SK-N-MC (cell line): ENCODE data around the gene OR52I2.

Experiments used
- DNase-seq: peaks from one replicate; pipeline ENCODE4 v3.0.0-alpha.2; 2011; ENCODE audit warnings: low read depth, low spot score
- H3K27ac ChIP-seq: fragments of 200-600 bp; sonication (generic); 2 replicates; pipeline ENCODE4 v1.5.1; 2016; ENCODE audit warnings: mixed run types
- H3K36me3 ChIP-seq: fragments of 200-600 bp; sonication (generic); 2 replicates; pipeline ENCODE4 v1.6.1; 2017; ENCODE audit warnings: antibody characterized with exemption, low read length, mixed read lengths; ENCODE audit not compliant: insufficient read depth
- H3K4me3 ChIP-seq: fragments of 200-600 bp; sonication (generic); 2 replicates; pipeline ENCODE4 v1.5.1; 2016
- H3K9ac ChIP-seq: fragments of 200-600 bp; sonication (generic); 2 replicates; pipeline ENCODE4 v1.8.0; 2017; ENCODE audit warnings: mixed run types, mixed read lengths; ENCODE audit not compliant: insufficient read length
- H3K9me3 ChIP-seq: fragments of 200-600 bp; sonication (generic); 2 replicates; pipeline ENCODE4 v1.6.1; 2017; ENCODE audit warnings: low read depth, mild to moderate bottlenecking, antibody characterized with exemption, low read length, moderate library complexity, mixed read lengths
- EZH2 ChIP-seq: fragments of 200-600 bp; sonication (generic); IDR thresholded peaks from one replicate; pipeline ENCODE4 v1.6.1; 2017; ENCODE audit warnings: antibody characterized with exemption
- FOXP2 ChIP-seq: optimal IDR thresholded peaks from 2 replicates; pipeline ENCODE3; 2011; ENCODE audit warnings: mild to moderate bottlenecking, moderate library complexity; ENCODE audit not compliant: insufficient read depth; ENCODE audit errors: extremely low read length, control extremely low read depth
- POLR2AphosphoS5 ChIP-seq: IDR thresholded peaks from 2 replicates; pipeline ENCODE4 v1.6.1; 2012; ENCODE audit warnings: mild to moderate bottlenecking, low read depth, low read length, borderline replicate concordance

OR52I2 gene

GRCh38 chr11:4581443-4581842, at the start of gene OR52I2:
OR52I2 (plus strand) TSS chr11:4581743.
- no peak within 1 kb of the TSS for H3K4me3 ChIP-seq
- H3K9ac ChIP-seq, result no peak within 1 kb of the TSS
- H3K36me3 ChIP-seq, result no peaks in the 10 kb centered on the region
- no peak within 1 kb of the TSS for H3K27ac ChIP-seq
- no peaks in the 10 kb centered on the region for H3K9me3 ChIP-seq
- DNase-seq, result no peak
- TF ChIP-seq FOXP2 (no peak), EZH2 (no peak), POLR2AphosphoS5 (no peak)

GRCh38 chr11:4539603-4540219, 41.8 kb upstream of the OR52I2 start:
- H3K9ac ChIP-seq, result no peak overlapping the region
- DNase-seq, result no peak
- TF ChIP-seq POLR2AphosphoS5, result no peak
- TF ChIP-seq EZH2, result no peak
- H3K36me3 ChIP-seq, result no peaks in the 10 kb centered on the region
- H3K9me3 ChIP-seq, result no peaks in the 10 kb centered on the region
- H3K27ac ChIP-seq, result no peak overlapping the region
- no peak overlapping the region for H3K4me3 ChIP-seq

DNA sequence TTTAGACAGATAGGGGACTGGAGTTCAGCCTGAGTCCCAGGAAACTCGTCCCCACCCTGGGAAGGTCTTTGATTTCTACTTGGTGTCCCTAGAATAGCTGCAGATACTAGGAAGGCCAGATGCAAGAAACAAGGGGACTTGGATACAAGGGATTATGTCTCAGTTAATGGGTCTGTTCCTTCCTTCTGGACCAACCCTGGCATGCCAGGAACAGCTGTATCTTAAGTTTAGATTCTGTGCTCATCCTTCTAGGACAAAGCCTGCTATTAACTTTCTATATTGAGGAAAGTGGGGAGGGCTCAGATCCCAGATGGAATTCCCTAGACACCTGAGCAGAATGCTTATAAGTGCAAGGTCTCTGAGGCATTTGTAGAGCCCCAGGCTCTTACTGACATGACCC, 40.5 kb upstream of the OR52I2 start:
- Histone ChIP-seq H3K4me3 (no peak overlapping the region), H3K9ac (no peak overlapping the region)
- no peak for DNase-seq

DNA sequence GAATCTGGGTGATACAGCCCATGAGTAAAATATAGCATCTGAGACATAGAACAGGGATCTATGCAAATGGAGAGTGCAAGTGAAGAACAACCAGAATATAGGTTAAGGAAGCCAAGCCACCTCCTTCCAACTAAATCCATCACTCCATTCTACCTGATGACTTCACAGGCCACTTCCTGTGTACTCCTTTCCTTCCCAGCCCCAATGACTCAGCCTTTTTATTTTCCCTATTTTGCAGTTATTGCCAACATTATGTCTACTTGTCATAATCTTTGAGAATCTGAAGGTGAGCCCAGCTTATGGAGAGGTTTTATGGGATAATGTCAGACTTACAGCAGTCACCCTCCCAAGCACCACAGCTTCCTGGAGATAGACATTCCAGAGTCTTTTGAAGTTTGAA, 38.0 kb upstream of the OR52I2 start:
- Histone ChIP-seq H3K9ac (no peak overlapping the region), H3K9me3 (no peaks in the 10 kb centered on the region), H3K36me3 (no peaks in the 10 kb centered on the region), H3K27ac (no peak overlapping the region), H3K4me3 (no peak overlapping the region)
- no peak for DNase-seq
- no peak for TF ChIP-seq POLR2AphosphoS5
- TF ChIP-seq FOXP2, result no peak
- no peak for TF ChIP-seq EZH2

More for the DNA sequence above, 40.5 kb upstream of the OR52I2 start:
- Histone ChIP-seq H3K9me3 (no peaks in the 10 kb centered on the region), H3K36me3 (no peaks in the 10 kb centered on the region), H3K27ac (no peak overlapping the region)
- TF ChIP-seq POLR2AphosphoS5 (no peak), FOXP2 (no peak), EZH2 (no peak)

DNA sequence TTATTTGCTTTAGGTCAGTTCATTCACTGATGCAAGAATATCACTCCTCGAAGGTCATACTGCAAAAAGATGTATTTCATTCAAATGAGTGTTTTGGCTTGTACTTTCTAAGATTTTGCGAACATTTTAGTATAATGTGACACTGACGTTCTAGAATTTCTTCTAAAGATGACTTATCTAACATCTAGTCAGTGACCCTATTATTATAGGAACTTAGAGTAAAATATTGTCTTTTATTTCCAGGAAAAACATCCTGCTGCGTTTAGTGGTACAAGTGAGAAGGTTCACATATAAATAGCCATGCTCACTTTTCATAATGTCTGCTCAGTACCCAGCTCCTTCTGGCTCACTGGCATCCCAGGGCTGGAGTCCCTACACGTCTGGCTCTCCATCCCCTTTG, 36.7 kb upstream of the OR52I2 start, which contains the start of gene OR52M1:
OR52M1 (plus strand) TSS at position 301 of the 400 bp plus-strand sequence; CDS start at position 301, 0 bp downstream.
- TF ChIP-seq FOXP2 (no peak), EZH2 (no peak), POLR2AphosphoS5 (no peak)
- Histone ChIP-seq H3K9ac (no peak within 1 kb of the TSS), H3K4me3 (no peak within 1 kb of the TSS), H3K36me3 (no peaks in the 10 kb centered on the region), H3K9me3 (no peaks in the 10 kb centered on the region), H3K27ac (no peak within 1 kb of the TSS)
- no peak for DNase-seq

- H3K9me3 ChIP-seq, result no peaks in the 10 kb centered on the region
- H3K36me3 ChIP-seq, result no peaks in the 10 kb centered on the region
Measured at GRCh38 chr11:4546878-4547277, 34.7 kb upstream of the OR52I2 start.

GRCh38 chr11:4547416-4547815, 34.1 kb upstream of the OR52I2 start:
- DNase-seq, result no peak
- no peak overlapping the region for H3K9ac ChIP-seq
- H3K36me3 ChIP-seq, result no peaks in the 10 kb centered on the region

More at GRCh38 chr11:4546878-4547277, 34.7 kb upstream of the OR52I2 start:
- no peak for DNase-seq
- Histone ChIP-seq H3K27ac (no peak overlapping the region), H3K9ac (no peak overlapping the region), H3K4me3 (no peak overlapping the region)
- TF ChIP-seq FOXP2 (no peak), EZH2 (no peak), POLR2AphosphoS5 (no peak)

GRCh38 chr11:4551346-4551979, 30.1 kb upstream of the OR52I2 start:
- Histone ChIP-seq H3K9ac (no peak overlapping the region), H3K27ac (no peak overlapping the region), H3K36me3 (no peaks in the 10 kb centered on the region), H3K9me3 (no peaks in the 10 kb centered on the region), H3K4me3 (no peak overlapping the region)
- TF ChIP-seq POLR2AphosphoS5 (no peak), FOXP2 (no peak), EZH2 (no peak)
- DNase-seq, result no peak

More at GRCh38 chr11:4547416-4547815, 34.1 kb upstream of the OR52I2 start:
- H3K27ac ChIP-seq, result no peak overlapping the region
- H3K9me3 ChIP-seq, result no peaks in the 10 kb centered on the region
- TF ChIP-seq EZH2 (no peak), POLR2AphosphoS5 (no peak), FOXP2 (no peak)
- H3K4me3 ChIP-seq, result no peak overlapping the region
